Measurements from ENCODE around the gene CASTOR1. TPM values are rescaled to one million over a fixed set of nuclear protein-coding genes. Genes with fewer than 3 reads are reported as not detected.

CASTOR1 gene
- polyA plus RNA-seq, 4 donors = 9.6 to 13.7 (median 10.5) TPM

DNA sequence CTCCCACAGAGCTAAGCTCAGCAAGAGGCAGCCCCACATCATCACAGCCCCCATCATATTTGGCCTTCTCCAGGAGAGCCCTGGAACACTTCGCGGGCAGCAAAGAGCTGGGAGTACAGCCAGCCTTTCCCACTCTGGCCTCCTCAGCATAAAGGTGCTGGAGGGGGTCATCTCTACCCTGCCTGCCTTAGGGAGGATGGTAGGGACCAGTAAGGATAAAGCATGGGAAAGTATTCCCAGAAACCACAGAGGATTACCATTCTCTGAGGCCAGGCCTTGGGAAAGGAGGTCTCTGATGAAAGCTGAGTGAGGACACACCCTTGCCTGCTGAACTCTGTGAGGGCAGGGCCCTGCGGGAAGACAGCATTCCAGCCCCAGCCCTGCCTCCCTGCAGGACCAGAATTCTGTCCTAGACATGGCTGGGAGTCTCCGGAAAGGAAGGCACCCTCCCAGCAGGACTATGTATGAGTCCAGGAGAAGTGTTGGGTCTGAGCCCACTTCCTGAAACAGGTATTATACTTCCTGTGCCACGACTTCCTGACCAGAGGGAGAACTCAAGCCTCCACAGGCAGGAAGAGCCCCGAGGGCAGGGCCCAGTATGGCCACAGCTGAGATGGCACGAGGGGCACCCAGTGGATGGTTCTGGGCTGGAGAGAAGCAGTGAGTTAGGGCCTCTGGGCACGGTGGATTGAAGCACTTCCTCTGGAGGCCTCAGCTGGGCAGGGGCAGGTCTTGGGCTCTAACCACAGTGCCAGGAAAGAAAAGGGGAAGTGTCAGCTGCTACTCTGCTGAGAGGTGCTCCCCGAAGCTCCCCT is 12.9 kb upstream of the CASTOR1 start:
- DNase-seq (ENCODE audit: low read depth in 4 of 4, low spot score in 3 of 4) = no peak

GRCh38 chr22:30299322-30299721 is 10.0 kb upstream of the CASTOR1 start:
- DNase-seq (ENCODE audit: low read depth in 4 of 4, low spot score in 3 of 4) = no peak

GRCh38 chr22:30297991-30298701 is 8.8 kb upstream of the CASTOR1 start:
- no peak for DNase-seq (ENCODE audit: low read depth in 4 of 4, low spot score in 3 of 4)

DNA sequence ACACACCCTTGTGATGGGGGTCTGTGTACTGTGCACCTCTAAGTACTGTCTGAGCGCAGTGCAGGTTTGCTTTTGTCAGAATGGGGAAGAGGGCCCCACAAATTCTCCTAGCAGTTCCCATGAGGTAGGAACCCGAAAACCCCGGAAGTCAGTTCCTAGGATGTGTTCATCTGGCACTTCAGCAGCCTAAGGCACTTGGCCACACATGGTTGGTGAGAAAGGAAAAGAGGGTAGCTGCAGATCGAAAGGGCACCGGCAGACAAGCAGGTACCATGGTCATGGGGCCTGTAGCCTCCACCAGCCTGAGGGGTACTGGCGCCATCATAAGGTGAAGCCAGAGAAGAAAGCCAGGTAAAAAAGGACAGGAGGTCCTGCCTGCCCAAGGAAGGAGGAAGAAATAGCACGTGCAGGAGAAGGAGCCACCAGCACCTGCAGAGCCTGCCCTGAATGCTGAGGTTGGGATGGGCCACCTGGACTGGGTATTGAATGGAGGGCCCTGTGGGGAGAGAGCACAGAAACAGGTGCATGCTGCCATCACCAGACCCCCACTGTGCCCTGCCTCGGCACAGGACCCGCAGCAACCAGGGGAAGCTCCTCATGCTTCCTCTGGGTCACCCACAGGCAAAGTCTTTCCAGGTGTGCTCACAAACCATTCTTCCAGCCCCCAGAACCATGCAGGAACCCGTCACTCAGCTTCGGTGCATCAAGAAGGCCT is 8.1 kb upstream of the CASTOR1 start:
- DNase-seq (ENCODE audit: low read depth in 4 of 4, low spot score in 3 of 4) = no peak

DNA sequence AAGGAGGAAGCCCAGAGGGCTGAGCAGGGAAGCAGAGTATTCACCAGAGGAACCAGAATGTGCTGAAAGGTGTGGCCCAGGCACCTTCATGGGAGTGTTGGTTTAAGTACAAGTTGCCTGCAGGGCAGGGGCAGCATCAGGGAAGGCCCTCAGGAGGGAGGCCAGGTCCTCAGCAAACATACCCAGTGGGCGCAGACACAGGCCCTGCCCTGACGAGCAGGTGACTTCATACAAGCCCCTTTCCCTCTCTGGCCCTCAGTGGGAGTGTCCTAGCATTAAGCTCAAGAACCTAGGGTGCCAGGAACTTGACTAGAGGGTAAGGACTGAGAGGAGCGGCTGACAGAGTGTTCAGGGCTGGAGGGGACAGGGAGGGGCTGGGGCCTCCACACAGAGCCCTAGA is 7.5 kb upstream of the CASTOR1 start:
- no peak for DNase-seq (ENCODE audit: low read depth in 4 of 4, low spot score in 3 of 4)

DNA sequence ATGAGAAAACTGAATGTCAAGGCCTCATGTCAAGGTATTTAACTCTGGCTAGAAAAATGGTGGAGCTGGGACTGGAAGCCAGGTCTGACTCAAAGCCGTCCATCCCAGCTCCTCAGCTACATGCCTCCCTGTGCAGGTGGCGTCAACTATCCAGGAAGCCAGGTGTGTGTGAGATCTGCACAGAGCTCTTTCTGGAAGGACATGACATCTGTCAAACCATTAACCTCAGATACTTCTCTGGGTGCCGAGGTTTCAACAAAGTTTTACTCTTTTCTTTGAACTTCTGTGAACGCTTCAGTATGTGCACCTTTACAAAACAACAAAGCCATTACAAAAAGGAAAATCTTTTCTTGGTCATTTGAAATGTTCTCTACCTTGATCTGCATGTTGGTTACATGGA is 7.0 kb upstream of the CASTOR1 start:
- DNase-seq (ENCODE audit: low read depth in 4 of 4, low spot score in 3 of 4) = no peak

GRCh38 chr22:30295576-30295975 is 6.3 kb upstream of the CASTOR1 start:
- DNase-seq (ENCODE audit: low read depth in 4 of 4, low spot score in 3 of 4) = no peak

DNA sequence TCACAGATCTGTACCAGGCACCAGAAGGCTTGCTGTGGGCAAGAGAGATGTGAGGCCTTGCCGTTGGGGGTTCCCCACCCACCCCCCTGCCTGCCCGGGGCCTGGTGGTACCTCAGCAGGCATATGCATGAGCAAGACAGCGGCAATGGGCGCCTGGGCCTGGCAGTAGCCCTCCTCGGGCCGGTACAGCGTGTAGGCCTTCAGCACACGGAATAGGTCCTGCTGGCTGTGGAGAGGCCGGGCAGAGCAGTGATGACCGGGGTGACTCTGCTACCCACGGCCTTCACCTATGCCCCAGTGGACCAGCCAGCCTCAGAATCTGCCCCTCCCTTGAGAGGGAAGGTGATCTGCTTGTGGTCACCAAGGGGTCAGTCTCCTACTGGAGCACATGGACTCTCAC is 5.5 kb upstream of the CASTOR1 start:
- DNase-seq (ENCODE audit: low read depth in 4 of 4, low spot score in 3 of 4) = no peak

- DNase-seq (ENCODE audit: low read depth in 4 of 4, low spot score in 3 of 4) = no peak
These were observed 4.8 kb upstream of the CASTOR1 start for GRCh38 chr22:30294066-30294465.

DNA sequence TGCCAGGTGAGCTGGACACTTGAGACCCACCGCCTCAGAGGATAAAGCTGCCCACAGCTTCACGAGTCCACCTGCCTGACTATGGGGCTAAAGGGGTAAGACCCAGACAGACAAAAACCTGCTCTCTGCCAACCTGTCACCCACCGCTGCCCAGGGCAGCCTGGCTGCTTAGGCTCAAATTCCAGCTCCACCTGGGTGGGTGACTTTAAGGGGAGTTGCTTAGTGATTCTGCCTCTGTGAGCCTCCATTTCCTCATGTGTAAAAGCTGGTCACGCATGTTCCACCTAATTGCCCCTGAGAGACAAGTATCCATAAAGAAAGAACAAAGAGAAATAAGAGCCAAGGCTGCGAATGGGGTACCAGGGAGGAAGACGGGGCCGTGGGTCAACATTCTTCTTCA is 3.7 kb upstream of the CASTOR1 start:
- DNase-seq (ENCODE audit: low read depth in 4 of 4, low spot score in 3 of 4) = no peak

GRCh38 chr22:30292069-30292970 is 3.0 kb upstream of the CASTOR1 start:
- no peak for DNase-seq (ENCODE audit: low read depth in 4 of 4, low spot score in 3 of 4)

DNA sequence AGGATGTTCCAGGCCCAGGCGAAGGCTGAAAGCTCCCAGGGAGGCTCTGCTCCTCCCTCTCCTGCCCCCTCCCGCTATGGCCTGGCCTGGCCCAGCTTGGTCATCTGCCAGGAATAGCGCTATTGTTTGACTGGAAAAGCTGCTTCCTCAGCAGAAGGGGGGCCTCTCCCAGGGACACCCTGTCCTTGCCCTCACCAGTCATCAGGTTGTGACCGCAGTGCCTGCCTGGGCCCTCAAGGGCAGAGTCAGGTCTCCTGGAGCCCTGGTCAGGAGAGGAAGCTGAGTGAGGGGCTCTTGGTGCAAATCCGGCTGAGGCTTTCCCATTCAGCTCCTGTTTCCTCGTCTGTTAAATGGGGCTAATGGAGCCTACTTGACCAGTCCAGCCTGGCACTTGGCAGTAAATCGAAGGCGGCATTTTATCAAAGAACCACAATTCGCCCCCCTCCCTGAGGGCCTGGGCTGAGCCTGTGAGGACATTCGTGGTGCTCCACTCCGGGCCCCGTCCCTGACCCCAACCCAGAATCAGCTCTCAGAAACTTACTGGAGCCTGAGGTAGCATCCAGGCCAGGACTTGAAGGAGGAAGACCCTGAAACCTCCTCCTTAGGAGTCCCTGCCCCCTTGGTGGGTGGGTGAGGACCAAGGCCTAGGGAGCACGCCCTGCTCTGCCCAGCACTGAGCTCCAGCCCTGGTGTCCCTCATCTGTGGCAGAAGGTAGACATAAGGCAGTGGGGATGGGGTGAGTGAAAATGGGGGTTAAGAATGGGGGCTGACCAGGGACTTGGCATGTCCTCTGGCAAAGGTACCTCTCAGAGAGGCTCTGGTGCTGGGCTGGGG is 2.0 kb upstream of the CASTOR1 start:
- DNase-seq (ENCODE audit: low read depth in 4 of 4, low spot score in 3 of 4) = no peak

- no peak for DNase-seq (ENCODE audit: low read depth in 4 of 4, low spot score in 3 of 4)
These were observed 1.2 kb upstream of the CASTOR1 start for GRCh38 chr22:30290342-30291057.

- DNase-seq (ENCODE audit: low read depth in 4 of 4, low spot score in 3 of 4) = no peak
These were observed 642 bp upstream of the CASTOR1 start for GRCh38 chr22:30289980-30290313.

GRCh38 chr22:30288419-30289140 is 725 bp downstream of the CASTOR1 start:
- no peak for DNase-seq (ENCODE audit: low read depth in 4 of 4, low spot score in 3 of 4)

DNA sequence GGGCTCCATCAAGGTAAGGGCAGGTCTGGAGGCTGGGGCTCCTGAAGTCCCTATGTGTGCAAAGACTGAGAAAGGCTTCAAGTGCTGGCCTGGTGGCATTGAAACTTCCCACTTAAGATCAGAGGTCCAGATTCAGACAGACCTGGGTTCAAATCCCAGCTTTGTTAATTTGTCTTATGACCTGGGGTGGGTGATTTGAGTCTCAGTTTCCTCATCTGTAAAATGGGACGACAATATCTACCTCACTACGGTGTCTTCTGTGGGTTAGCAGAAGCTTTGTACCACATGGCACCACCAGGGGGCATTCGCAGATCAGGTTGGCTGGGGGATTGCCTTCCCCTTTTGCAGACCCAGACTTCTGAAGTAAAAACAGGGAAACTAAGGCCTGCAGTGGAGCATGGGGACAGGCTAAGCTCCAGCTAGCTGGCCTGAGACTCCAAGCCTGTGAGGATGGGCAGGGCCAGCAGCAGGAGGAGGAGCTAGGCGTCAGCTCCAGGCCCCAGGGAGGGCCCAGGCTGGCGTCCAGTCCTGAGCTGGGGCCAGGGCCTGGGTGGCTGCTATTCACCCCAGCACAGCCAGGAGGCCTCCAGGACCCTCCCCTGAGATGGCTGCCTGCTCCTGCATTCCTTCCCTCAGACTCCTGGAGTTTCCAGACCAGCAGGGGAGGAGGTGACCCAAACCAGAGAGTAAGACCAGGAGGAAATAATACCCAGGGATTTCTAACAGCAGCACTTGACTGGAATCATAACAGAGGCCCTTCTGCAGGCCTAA is 1.5 kb downstream of the CASTOR1 start:
- peak in 1 of 4 donors; percentile 68 for DNase-seq (ENCODE audit: low read depth in 4 of 4, low spot score in 3 of 4)

- DNase-seq (ENCODE audit: low read depth in 4 of 4, low spot score in 3 of 4) = no peak
These were observed 2.3 kb downstream of the CASTOR1 start for GRCh38 chr22:30286813-30287647.

All from right renal pelvis (tissue), 4 donors.